BLaER1 treated with 17β-estradiol and CSF1 and Interleukin-3, amounts not matched to agents 10 nM and 100 nM (cell line): ENCODE results near the gene KCND2.

Experiments used
- H3K27ac ChIP-seq, 11 experiments: shearing (Covaris generic); formaldehyde crosslinking; 2 replicates each; pipeline ENCODE4 v1.8.1; 2022
- H3K27me3 ChIP-seq, 11 experiments: shearing (Covaris generic); formaldehyde crosslinking; 2 replicates each; pipeline ENCODE4 v1.8.1; 2022
- H3K36me3 ChIP-seq, 11 experiments: shearing (Covaris generic); formaldehyde crosslinking; 2 replicates each; pipeline ENCODE4 v1.8.1; 2022
- H3K4me1 ChIP-seq, 10 experiments: shearing (Covaris generic); formaldehyde crosslinking; 2 replicates each; pipeline ENCODE4 v1.8.1; 2022
- H3K4me2 ChIP-seq, 11 experiments: shearing (Covaris generic); formaldehyde crosslinking; 2 replicates each; pipeline ENCODE4 v1.8.1; 2022
- H3K4me3 ChIP-seq, 10 experiments: shearing (Covaris generic); formaldehyde crosslinking; 2 replicates each; pipeline ENCODE4 v1.8.1; 2022
- H3K9ac ChIP-seq, 11 experiments: shearing (Covaris generic); formaldehyde crosslinking; 2 replicates each; pipeline ENCODE4 v1.8.1; 2022
- H3K9me3 ChIP-seq, 11 experiments: shearing (Covaris generic); formaldehyde crosslinking; replicated peaks in 1 of 11; 2 replicates each; pipeline ENCODE4 v1.8.1; 2022
- H4K20me1 ChIP-seq, 11 experiments: shearing (Covaris generic); formaldehyde crosslinking; 2 replicates each; pipeline ENCODE4 v1.8.1; 2022
- Cebpa-rat ChIP-seq, 11 experiments: shearing (Covaris generic); IDR thresholded peaks; 2 replicates each; pipeline ENCODE4 v1.8.1; 2022

Gene KCND2

GRCh38 chr7:120302190-120302589 lies 29.2 kb downstream of the KCND2 start:
- Histone ChIP-seq H3K27ac (no peak overlapping the region), H3K4me3 (no peak overlapping the region), H3K36me3 (no peaks in the 10 kb centered on the region), H3K9ac (no peak overlapping the region), H4K20me1 (no peaks in the 10 kb centered on the region), H3K4me1 (no peaks in the 10 kb centered on the region), H3K27me3 (no peaks in the 10 kb centered on the region), H3K9me3 (no peaks in the 10 kb centered on the region), H3K4me2 (no peak overlapping the region)
- no peak for TF ChIP-seq Cebpa-rat (IDR thresholded peaks at IDR 0.05)

DNA sequence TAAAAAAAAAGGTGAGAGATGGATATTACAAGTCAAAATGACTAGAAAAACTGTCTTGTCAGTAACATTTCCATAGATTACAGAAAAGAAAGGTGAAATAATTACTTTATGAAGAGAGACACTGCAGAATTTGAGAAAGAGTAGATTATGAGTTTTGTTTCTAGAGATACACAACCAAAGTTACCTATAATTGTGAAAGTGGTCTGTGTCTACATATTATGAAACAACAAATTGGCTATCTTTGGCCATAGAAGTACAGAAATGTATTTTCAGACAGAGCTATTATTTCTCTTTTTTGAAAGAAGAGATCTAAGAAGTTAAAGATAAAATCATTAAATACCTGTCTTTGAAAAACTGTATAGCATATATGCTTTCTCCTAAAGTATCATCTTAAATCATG lies 30.1 kb downstream of the KCND2 start:
- Histone ChIP-seq H3K4me3 (no peak overlapping the region), H3K4me1 (no peaks in the 10 kb centered on the region), H3K9me3 (no peaks in the 10 kb centered on the region), H4K20me1 (no peaks in the 10 kb centered on the region), H3K4me2 (no peak overlapping the region), H3K27me3 (no peaks in the 10 kb centered on the region), H3K36me3 (no peaks in the 10 kb centered on the region), H3K27ac (no peak overlapping the region), H3K9ac (no peak overlapping the region)
- TF ChIP-seq Cebpa-rat (IDR thresholded peaks at IDR 0.05): no peak

DNA sequence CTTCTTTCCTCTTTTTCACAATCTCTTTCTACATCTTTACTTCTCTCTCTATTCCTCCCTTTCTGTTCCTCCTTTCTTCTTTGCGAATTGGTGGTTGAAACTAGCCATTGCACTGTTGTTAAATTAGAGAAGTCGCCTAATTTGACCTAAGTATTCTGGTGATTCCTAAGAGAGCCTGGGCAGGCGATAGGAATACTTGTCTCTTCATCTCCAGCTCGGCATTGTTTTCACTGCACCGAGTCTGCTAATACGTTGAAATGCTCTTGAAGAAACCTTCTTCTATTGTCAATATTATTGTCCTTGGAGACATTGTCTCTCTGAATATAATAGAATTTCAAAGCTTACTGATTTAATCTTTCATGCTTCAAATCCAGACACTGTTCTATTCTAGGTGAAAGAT lies 31.7 kb downstream of the KCND2 start:
- no peak for TF ChIP-seq Cebpa-rat (IDR thresholded peaks at IDR 0.05)
- Histone ChIP-seq H3K9me3 (no peaks in the 10 kb centered on the region), H3K27ac (no peak overlapping the region), H3K4me1 (no peaks in the 10 kb centered on the region), H3K4me3 (no peak overlapping the region), H3K27me3 (no peaks in the 10 kb centered on the region), H3K36me3 (no peaks in the 10 kb centered on the region), H3K4me2 (no peak overlapping the region), H3K9ac (no peak overlapping the region), H4K20me1 (no peaks in the 10 kb centered on the region)

DNA sequence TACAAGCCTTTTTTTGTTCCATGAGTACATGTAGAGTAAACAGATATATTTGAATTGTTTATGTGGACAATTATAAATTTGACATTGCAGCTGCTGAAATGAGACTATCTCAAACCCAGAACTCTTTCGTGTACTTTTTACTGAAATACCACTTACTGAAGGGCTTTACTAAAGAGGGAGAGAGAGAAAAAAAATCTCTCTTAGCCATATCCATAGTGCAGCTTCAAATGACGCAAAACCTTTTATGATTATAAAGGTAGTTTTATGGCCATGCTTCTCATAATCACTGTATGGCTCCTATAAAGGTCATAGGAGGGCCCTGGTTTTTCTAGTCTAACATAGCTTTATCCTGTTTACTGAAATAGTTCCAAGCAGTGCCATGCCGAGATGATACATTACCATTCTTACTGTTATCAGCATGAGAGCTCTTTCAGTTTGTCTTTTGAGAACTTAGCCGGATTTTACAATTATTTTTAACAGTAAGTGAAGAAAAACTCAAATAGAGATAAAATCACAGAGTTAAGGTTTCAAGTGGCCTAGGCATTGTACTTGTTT lies 35.1 kb downstream of the KCND2 start:
- Histone ChIP-seq H3K36me3 (no peaks in the 10 kb centered on the region), H3K9me3 (no peaks in the 10 kb centered on the region), H3K4me2 (no peak overlapping the region), H3K4me1 (no peaks in the 10 kb centered on the region), H4K20me1 (no peaks in the 10 kb centered on the region), H3K4me3 (no peak overlapping the region), H3K27me3 (no peaks in the 10 kb centered on the region), H3K27ac (no peak overlapping the region), H3K9ac (no peak overlapping the region)
- TF ChIP-seq Cebpa-rat (IDR thresholded peaks at IDR 0.05): no peak

- Histone ChIP-seq H3K9me3 (no peaks in the 10 kb centered on the region), H3K27ac (no peak overlapping the region), H3K4me2 (no peak overlapping the region), H3K27me3 (no peaks in the 10 kb centered on the region), H3K4me3 (no peak overlapping the region), H3K9ac (no peak overlapping the region), H3K36me3 (no peaks in the 10 kb centered on the region), H4K20me1 (no peaks in the 10 kb centered on the region), H3K4me1 (no peaks in the 10 kb centered on the region)
- TF ChIP-seq Cebpa-rat (IDR thresholded peaks at IDR 0.05): no peak
Measured at GRCh38 chr7:120311028-120311788, 38.2 kb downstream of the KCND2 start.

- Histone ChIP-seq H4K20me1 (no peaks in the 10 kb centered on the region), H3K4me2 (no peak overlapping the region), H3K4me3 (no peak overlapping the region), H3K27ac (no peak overlapping the region), H3K4me1 (no peaks in the 10 kb centered on the region), H3K36me3 (no peaks in the 10 kb centered on the region), H3K27me3 (no peaks in the 10 kb centered on the region), H3K9me3 (no peaks in the 10 kb centered on the region), H3K9ac (no peak overlapping the region)
- TF ChIP-seq Cebpa-rat (IDR thresholded peaks at IDR 0.05): no peak
Measured at GRCh38 chr7:120320218-120320961, 47.4 kb downstream of the KCND2 start.

DNA sequence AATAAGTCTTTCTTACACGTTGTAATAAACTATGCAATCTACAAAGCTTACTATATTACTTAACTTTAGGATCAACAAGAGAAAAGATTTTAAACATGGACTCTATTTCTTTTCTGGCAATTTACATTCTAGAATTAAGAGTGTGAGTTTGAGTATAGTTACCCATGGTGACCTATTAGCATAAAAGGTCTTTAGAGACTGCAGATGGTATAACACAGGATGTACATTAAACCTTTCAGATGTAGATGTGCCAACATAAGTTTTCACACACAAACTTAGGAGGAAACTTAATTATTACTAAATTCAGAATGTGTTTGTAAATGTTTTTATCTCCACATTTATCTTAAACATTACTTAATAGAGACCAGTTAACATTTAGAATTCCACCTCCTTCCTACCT lies 54.1 kb downstream of the KCND2 start:
- no peak overlapping the region for H3K27ac ChIP-seq
- H3K4me2 ChIP-seq: no peak overlapping the region
- no peak for TF ChIP-seq Cebpa-rat (IDR thresholded peaks at IDR 0.05)
- H3K36me3 ChIP-seq: no peaks in the 10 kb centered on the region
- H3K4me1 ChIP-seq: no peaks in the 10 kb centered on the region
- H3K27me3 ChIP-seq: no peaks in the 10 kb centered on the region
- H3K9ac ChIP-seq: no peak overlapping the region
- no peaks in the 10 kb centered on the region for H3K9me3 ChIP-seq
- no peaks in the 10 kb centered on the region for H4K20me1 ChIP-seq
- no peak overlapping the region for H3K4me3 ChIP-seq

GRCh38 chr7:120332433-120332832 lies 59.5 kb downstream of the KCND2 start:
- Histone ChIP-seq H3K4me3 (no peak overlapping the region), H3K9ac (no peak overlapping the region), H3K27me3 (no peaks in the 10 kb centered on the region), H3K36me3 (no peaks in the 10 kb centered on the region), H3K4me2 (no peak overlapping the region), H3K27ac (no peak overlapping the region), H4K20me1 (no peaks in the 10 kb centered on the region), H3K4me1 (no peaks in the 10 kb centered on the region), H3K9me3 (no peaks in the 10 kb centered on the region)
- no peak for TF ChIP-seq Cebpa-rat (IDR thresholded peaks at IDR 0.05)

DNA sequence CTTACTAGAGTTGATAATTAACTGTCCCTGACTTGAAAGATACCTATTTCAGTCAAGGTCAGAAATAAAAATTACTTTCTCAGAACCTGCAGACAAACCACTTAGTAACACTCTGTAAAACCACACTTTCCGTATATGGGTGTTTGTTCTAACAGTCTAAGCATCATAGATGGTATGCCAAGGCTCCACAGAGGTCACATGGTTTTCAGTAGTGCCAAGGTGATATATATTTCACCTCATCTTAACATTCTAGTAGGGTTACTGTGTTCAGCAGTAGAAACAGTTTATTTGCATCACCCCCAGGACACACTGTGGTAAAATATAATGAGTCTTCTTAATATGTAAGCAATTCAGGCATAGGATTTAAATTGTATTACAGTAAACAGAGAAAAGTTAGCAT lies 61.5 kb downstream of the KCND2 start:
- Histone ChIP-seq H3K9ac (no peak overlapping the region), H3K4me2 (no peak overlapping the region), H3K27me3 (no peaks in the 10 kb centered on the region), H3K36me3 (no peaks in the 10 kb centered on the region), H3K9me3 (no peaks in the 10 kb centered on the region), H3K27ac (no peak overlapping the region), H3K4me3 (no peak overlapping the region), H4K20me1 (no peaks in the 10 kb centered on the region), H3K4me1 (no peaks in the 10 kb centered on the region)
- no peak for TF ChIP-seq Cebpa-rat (IDR thresholded peaks at IDR 0.05)
